Measurements from ENCODE around the gene NDST3. TPM values are rescaled to one million over a fixed set of nuclear protein-coding genes. Genes with fewer than 3 reads are reported as not detected.

Gene NDST3
- total RNA-seq, 1 experiment from 2014 or later: not detected

- Histone ChIP-seq H3K4me1 (ENCODE audit: control insufficient read depth, insufficient read depth, low read length) (no peaks in the 10 kb centered on the region), H3K9me3 (ENCODE audit: control insufficient read depth, insufficient read depth, low read depth, low read length) (no peaks in the 10 kb centered on the region), H3K4me3 (ENCODE audit: low read depth in 2 of 2, low read length in 2 of 2) (no peak overlapping the region), H3K27ac (ENCODE audit: low read length) (no peak overlapping the region), H3K27me3 (ENCODE audit: control insufficient read depth, insufficient read depth, low read length) (no peaks in the 10 kb centered on the region), H3K36me3 (ENCODE audit: control insufficient read depth, insufficient read depth, low read length) (no peaks in the 10 kb centered on the region)
- ChIA-PET POLR2A (no interaction called here), CTCF (no interaction called here)
- TF ChIP-seq TCF7L2 (IDR thresholded peaks at IDR 0.05; ENCODE audit: low read depth, low read length) (no peak), CTCF (IDR thresholded peaks at IDR 0.05) (no peak), SIN3A (IDR thresholded peaks at IDR 0.05; ENCODE audit: borderline replicate concordance, insufficient read depth, low read depth, low read length) (no peak), POLR2AphosphoS5 (IDR thresholded peaks at IDR 0.05; ENCODE audit: low read depth, low read length) (no peak), REST (IDR thresholded peaks at IDR 0.05; ENCODE audit: insufficient read depth in 1 of 2, low read depth in 2 of 2, low read length in 1 of 2) (no peak)
- ATAC-seq (no peak), DNase-seq (ENCODE audit: low read depth, low spot score) (no peak)
- in situ Hi-C loops (cut with HindIII; ENCODE audit: low pct_unique_long_range_greater_than_20kb, low sequenced_read_pairs) (no loop called here), intact Hi-C loops (cut with micrococcal nuclease; ENCODE audit: unreplicated experiment) (no loop called here)
- BruUV-seq (replicated peaks): no TSS peak
Measured at GRCh38 chr4:118059397-118059796, 25.1 kb downstream of the NDST3 start.

GRCh38 chr4:118076958-118077766 lies 42.9 kb downstream of the NDST3 start:
- Histone ChIP-seq H3K4me3 (ENCODE audit: low read depth in 2 of 2, low read length in 2 of 2) (no peak overlapping the region), H3K27me3 (ENCODE audit: control insufficient read depth, insufficient read depth, low read length) (no peaks in the 10 kb centered on the region), H3K9me3 (ENCODE audit: control insufficient read depth, insufficient read depth, low read depth, low read length) (no peaks in the 10 kb centered on the region), H3K27ac (ENCODE audit: low read length) (no peak overlapping the region), H3K36me3 (ENCODE audit: control insufficient read depth, insufficient read depth, low read length) (no peaks in the 10 kb centered on the region), H3K4me1 (ENCODE audit: control insufficient read depth, insufficient read depth, low read length) (no peaks in the 10 kb centered on the region)
- in situ Hi-C loops (cut with HindIII; ENCODE audit: low pct_unique_long_range_greater_than_20kb, low sequenced_read_pairs): no loop called here
- POLR2A ChIA-PET: no interaction called here
- peak; percentile 47 for TF ChIP-seq CTCF (IDR thresholded peaks at IDR 0.05)
- no peak for TF ChIP-seq POLR2AphosphoS5 (IDR thresholded peaks at IDR 0.05; ENCODE audit: low read depth, low read length)
- no peak for TF ChIP-seq SIN3A (IDR thresholded peaks at IDR 0.05; ENCODE audit: borderline replicate concordance, insufficient read depth, low read depth, low read length)
- TF ChIP-seq TCF7L2 (IDR thresholded peaks at IDR 0.05; ENCODE audit: low read depth, low read length): no peak
- no peak for TF ChIP-seq REST (IDR thresholded peaks at IDR 0.05; ENCODE audit: insufficient read depth in 1 of 2, low read depth in 2 of 2, low read length in 1 of 2)
- BruUV-seq (replicated peaks): no TSS peak
- intact Hi-C loops (cut with micrococcal nuclease; ENCODE audit: unreplicated experiment): loop anchor here (10.0 kb wide), 1 partner anchor 148 kb away; no protein-coding TSS in a partner anchor
- DNase-seq (ENCODE audit: low read depth, low spot score) (no peak), ATAC-seq (no peak)
- CTCF ChIA-PET: no interaction called here

Data from Panc1 (cell line).